HEK293T (cell line): Measurements from ENCODE around the gene ERFL.

Experiments used
- CTCF ChIA-PET: fragments of 350-600 bp; formaldehyde crosslinking; extraction: SDS; loops from one replicate; lab custom pipeline; 2021; ENCODE audit warnings: antibody characterized with exemption, inconsistent platforms; lab: Yijun Ruan, JAX
- POLR2A ChIA-PET: fragments of 350-600 bp; formaldehyde crosslinking; extraction: SDS; loops from one replicate; lab custom pipeline; 2020; ENCODE audit warnings: antibody characterized with exemption, inconsistent platforms; lab: Yijun Ruan, JAX
- DNase-seq: peaks from one replicate; pipeline ENCODE4 v3.0.0; 2012; ENCODE audit warnings: mixed read lengths; ENCODE audit errors: extremely low spot score
- ARNT ChIP-seq: fragments of 450-650 bp; IDR thresholded peaks from 2 replicates; pipeline ENCODE4 v1.6.1; 2017; ENCODE audit warnings: mild to moderate bottlenecking
- BHLHE40 ChIP-seq: fragments of 450-650 bp; IDR thresholded peaks from 2 replicates; pipeline ENCODE4 v1.6.1; 2016; ENCODE audit warnings: mild to moderate bottlenecking, moderate library complexity, borderline replicate concordance
- CTBP1 ChIP-seq: fragments of 450-650 bp; IDR thresholded peaks from 2 replicates; pipeline ENCODE4 v1.6.1; 2016; ENCODE audit warnings: borderline replicate concordance
- ELF4 ChIP-seq: fragments of 450-650 bp; IDR thresholded peaks from 2 replicates; pipeline ENCODE4 v1.6.1; 2017; ENCODE audit warnings: antibody characterized with exemption
- FOXA1 ChIP-seq: fragments of 450-650 bp; IDR thresholded peaks from 2 replicates; pipeline ENCODE4 v1.6.1; 2016; ENCODE audit warnings: mild to moderate bottlenecking
- FOXK2 ChIP-seq: fragments of 450-650 bp; IDR thresholded peaks from 2 replicates; pipeline ENCODE4 v1.6.1; 2016; ENCODE audit warnings: mild to moderate bottlenecking
- FOXM1 ChIP-seq: fragments of 450-650 bp; IDR thresholded peaks from 2 replicates; pipeline ENCODE4 v1.6.1; 2017; ENCODE audit warnings: mild to moderate bottlenecking, borderline replicate concordance
- HDGF ChIP-seq: fragments of 450-650 bp; IDR thresholded peaks from 2 replicates; pipeline ENCODE4 v1.6.1; 2017; ENCODE audit warnings: antibody characterized with exemption, borderline replicate concordance
- L3MBTL2 ChIP-seq: fragments of 450-650 bp; conservative IDR thresholded peaks from 2 replicates; pipeline ENCODE4 v1.6.1; 2016; ENCODE audit warnings: mild to moderate bottlenecking
- LEF1 ChIP-seq: fragments of 450-650 bp; IDR thresholded peaks from 2 replicates; pipeline ENCODE4 v1.6.1; 2017; ENCODE audit warnings: mild to moderate bottlenecking, borderline replicate concordance
- NFRKB ChIP-seq: fragments of 450-650 bp; IDR thresholded peaks from 2 replicates; pipeline ENCODE4 v1.6.1; 2016; ENCODE audit warnings: mild to moderate bottlenecking, moderate library complexity
- PKNOX1 ChIP-seq: fragments of 450-650 bp; IDR thresholded peaks from 2 replicates; pipeline ENCODE4 v1.6.1; 2016
- SP1 ChIP-seq: fragments of 450-650 bp; IDR thresholded peaks from 2 replicates; pipeline ENCODE4 v1.6.1; 2017
- SUZ12 ChIP-seq: fragments of 450-650 bp; IDR thresholded peaks from 2 replicates; pipeline ENCODE4 v1.6.1; 2016; ENCODE audit warnings: mild to moderate bottlenecking
- TARDBP ChIP-seq: fragments of 450-650 bp; IDR thresholded peaks from 2 replicates; pipeline ENCODE4 v1.6.1; 2016
- ZNF384 ChIP-seq: fragments of 450-650 bp; IDR thresholded peaks from 2 replicates; pipeline ENCODE4 v1.6.1; 2016

ERFL gene

GRCh38 chr19:41864374-41864773 is 63.9 kb downstream of the ERFL start:
- no peak for TF ChIP-seq L3MBTL2
- ChIA-PET POLR2A (interaction anchor here (1.0 kb wide), 1 partner anchor 20 kb away, joined by 3 read pairs; no protein-coding TSS in a partner anchor), CTCF (interaction anchor here (2.1 kb wide), 1 partner anchor 9 kb away, joined by 6 read pairs; no protein-coding TSS in a partner anchor)
- no peak for DNase-seq

DNA sequence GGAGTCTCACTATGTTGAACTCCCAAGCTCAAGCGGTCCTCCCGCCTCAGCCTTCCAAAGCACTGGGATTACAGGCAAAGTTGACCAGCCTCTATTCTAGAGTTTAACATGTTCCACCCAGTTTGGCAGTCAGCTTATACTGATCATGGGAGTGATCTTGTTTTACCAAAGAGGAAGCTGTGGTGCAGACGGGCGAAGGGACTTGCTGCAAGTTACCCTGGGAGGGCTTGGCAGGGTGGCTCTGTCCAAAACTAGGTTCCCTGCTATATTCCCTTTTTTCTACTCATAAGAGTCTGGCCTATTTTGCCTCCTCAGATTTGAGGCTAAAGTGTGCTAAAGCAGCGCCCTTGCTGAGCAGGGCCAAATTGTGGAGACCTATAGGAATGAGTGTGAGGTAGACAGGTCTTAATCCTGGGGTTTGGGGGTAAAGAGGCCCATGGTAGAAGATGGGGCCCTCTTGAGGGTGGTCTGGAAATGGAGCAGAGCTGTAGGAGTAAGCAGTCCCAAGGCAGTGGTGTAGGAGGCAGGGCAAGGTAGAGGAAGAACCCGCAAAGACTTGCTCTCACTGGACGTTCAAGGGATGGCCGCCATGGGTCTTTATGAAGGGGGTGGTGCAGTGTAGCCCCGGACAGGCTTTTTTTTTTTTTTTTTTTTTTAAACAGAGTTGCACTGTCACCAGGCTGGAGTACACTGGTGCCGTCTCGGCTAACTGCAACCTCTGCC is 64.9 kb downstream of the ERFL start:
- DNase-seq: no peak
- CTCF ChIA-PET: interaction anchor here (2.1 kb wide), 1 partner anchor 10 kb away, joined by 6 read pairs; no protein-coding TSS in a partner anchor
- POLR2A ChIA-PET: interaction anchor here (1.1 to 1.6 kb wide), 2 partner anchors 10 to 95 kb away, joined by 3 to 4 read pairs; partner anchors contain the start of gene RABAC1
- TF ChIP-seq FOXK2 (no peak), FOXM1 (no peak), TARDBP (no peak), CTBP1 (no peak), NFRKB (no peak), ZNF384 (no peak), BHLHE40 (no peak), ELF4 (no peak)

- CTCF ChIA-PET: interaction anchor here (2.1 kb wide), 1 partner anchor 11 kb away, joined by 6 read pairs; no protein-coding TSS in a partner anchor
- TF ChIP-seq ELF4: no peak
- no peak for TF ChIP-seq FOXA1
- TF ChIP-seq CTBP1: no peak
- no peak for TF ChIP-seq ZNF384
- no peak for TF ChIP-seq HDGF
- TF ChIP-seq ARNT: no peak
- POLR2A ChIA-PET: interaction anchor here (1.1 to 1.6 kb wide), 2 partner anchors 11 to 96 kb away, joined by 3 to 4 read pairs; partner anchors contain the start of gene RABAC1
- no peak for DNase-seq
Measured at GRCh38 chr19:41862445-41862986, 65.7 kb downstream of the ERFL start.

- no peak for TF ChIP-seq ELF4
- no peak for TF ChIP-seq FOXA1
- no peak for TF ChIP-seq LEF1
- TF ChIP-seq TARDBP: no peak
- TF ChIP-seq SP1: no peak
- no peak for TF ChIP-seq BHLHE40
- TF ChIP-seq NFRKB: no peak
- no peak for TF ChIP-seq PKNOX1
- no peak for TF ChIP-seq ZNF384
- no peak for TF ChIP-seq ARNT
- TF ChIP-seq SUZ12: no peak
- ChIA-PET POLR2A (interaction anchor here (1.1 to 1.6 kb wide), 2 partner anchors 11 to 97 kb away, joined by 3 to 4 read pairs; partner anchors contain the start of gene RABAC1), CTCF (no interaction called here)
- DNase-seq: no peak
Measured at GRCh38 chr19:41861846-41862245, 66.4 kb downstream of the ERFL start.

- CTCF ChIA-PET: no interaction called here
- no peak for DNase-seq
- POLR2A ChIA-PET: interaction anchor here (1.6 to 3.6 kb wide), 6 partner anchors 11 to 98 kb away, joined by 7 to 43 read pairs (median 9); partner anchors contain the start of gene RABAC1
- no peak for TF ChIP-seq PKNOX1
- TF ChIP-seq SP1: no peak
- no peak for TF ChIP-seq NFRKB
- TF ChIP-seq FOXK2: no peak
- no peak for TF ChIP-seq ZNF384
- TF ChIP-seq LEF1: no peak
- TF ChIP-seq CTBP1: no peak
- no peak for TF ChIP-seq ARNT
- no peak for TF ChIP-seq L3MBTL2
- no peak for TF ChIP-seq FOXA1
- no peak for TF ChIP-seq SUZ12
- TF ChIP-seq ELF4: no peak
- TF ChIP-seq HDGF: no peak
- TF ChIP-seq FOXM1: no peak
- no peak for TF ChIP-seq BHLHE40
- no peak for TF ChIP-seq TARDBP
Measured at GRCh38 chr19:41861116-41861768, 67.0 kb downstream of the ERFL start.

- TF ChIP-seq ZNF384 (no peak), BHLHE40 (no peak), SUZ12 (no peak), NFRKB (no peak), L3MBTL2 (no peak), TARDBP (no peak), PKNOX1 (no peak), HDGF (no peak), FOXK2 (no peak), ELF4 (no peak), LEF1 (no peak; the same call in none of the 2 replicates), SP1 (no peak), FOXA1 (no peak), FOXM1 (no peak), CTBP1 (no peak), ARNT (no peak; the same call in 1 of the 2 replicates)
- DNase-seq: no peak
- POLR2A ChIA-PET: interaction anchor here (0.7 to 3.6 kb wide), 18 partner anchors 8 to 496 kb away, joined by 3 to 43 read pairs (median 7); partner anchors contain the start of genes B9D2 and RABAC1
- CTCF ChIA-PET: interaction anchor here (0.6 kb wide), 1 partner anchor 42 kb away, joined by 3 read pairs; no protein-coding TSS in a partner anchor
Measured at GRCh38 chr19:41860419-41861115, 67.7 kb downstream of the ERFL start.
